ENCODE results near the gene AATK. TPM values are rescaled to one million over a fixed set of nuclear protein-coding genes. Genes with fewer than 3 reads are reported as not detected.

Gene AATK
- total RNA-seq, 1 experiment from 2014 or later = 1.1 TPM

DNA sequence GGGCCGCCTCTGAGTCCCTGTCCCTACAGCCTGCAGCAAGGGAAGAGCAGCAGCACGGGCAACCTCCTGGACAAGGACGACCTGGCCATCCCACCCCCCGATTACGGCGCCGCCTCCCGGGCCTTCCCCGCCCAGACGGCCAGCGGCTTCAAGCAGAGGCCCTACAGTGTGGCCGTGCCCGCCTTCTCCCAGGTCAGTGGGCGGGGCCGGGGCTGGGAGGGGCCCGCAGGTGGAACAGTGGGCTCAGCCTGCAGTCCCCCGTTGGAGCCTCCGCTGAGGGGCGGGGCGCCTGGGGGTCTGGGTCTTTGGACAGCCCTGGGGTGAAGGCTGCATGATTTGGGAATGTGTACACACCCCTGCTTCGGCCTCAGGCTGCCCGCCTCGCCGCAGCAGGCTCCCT is 59.3 kb downstream of the AATK start:
- Histone ChIP-seq H3K9me2 (replicated peaks; ENCODE audit: low read length) (no peaks in the 10 kb centered on the region), H3K9ac (ENCODE audit: low read length) (no peak overlapping the region), H3K27me3 (ENCODE audit: low read length) (no peaks in the 10 kb centered on the region), H3K36me3 (ENCODE audit: low read depth, low read length) (peaks cover 6% of the 10 kb centered on the region; the same call in 1 of the 2 replicates), H3K79me2 (ENCODE audit: low read length) (no peaks in the 10 kb centered on the region), H3K4me1 (ENCODE audit: insufficient read depth, low read length) (no peaks in the 10 kb centered on the region), H3K4me3 (ENCODE audit: low read length) (no peak overlapping the region), H3K9me3 (ENCODE audit: low read length) (no peaks in the 10 kb centered on the region), H3F3A (ENCODE audit: low read length, unreplicated experiment) (no peaks in the 10 kb centered on the region), H2AFZ (ENCODE audit: low read length) (no peak overlapping the region), H3K27ac (ENCODE audit: low read length) (no peak overlapping the region), H4K20me1 (ENCODE audit: low read length) (no peaks in the 10 kb centered on the region), H3K4me2 (ENCODE audit: low read length) (no peak overlapping the region)
- TF ChIP-seq, protein P1, sequence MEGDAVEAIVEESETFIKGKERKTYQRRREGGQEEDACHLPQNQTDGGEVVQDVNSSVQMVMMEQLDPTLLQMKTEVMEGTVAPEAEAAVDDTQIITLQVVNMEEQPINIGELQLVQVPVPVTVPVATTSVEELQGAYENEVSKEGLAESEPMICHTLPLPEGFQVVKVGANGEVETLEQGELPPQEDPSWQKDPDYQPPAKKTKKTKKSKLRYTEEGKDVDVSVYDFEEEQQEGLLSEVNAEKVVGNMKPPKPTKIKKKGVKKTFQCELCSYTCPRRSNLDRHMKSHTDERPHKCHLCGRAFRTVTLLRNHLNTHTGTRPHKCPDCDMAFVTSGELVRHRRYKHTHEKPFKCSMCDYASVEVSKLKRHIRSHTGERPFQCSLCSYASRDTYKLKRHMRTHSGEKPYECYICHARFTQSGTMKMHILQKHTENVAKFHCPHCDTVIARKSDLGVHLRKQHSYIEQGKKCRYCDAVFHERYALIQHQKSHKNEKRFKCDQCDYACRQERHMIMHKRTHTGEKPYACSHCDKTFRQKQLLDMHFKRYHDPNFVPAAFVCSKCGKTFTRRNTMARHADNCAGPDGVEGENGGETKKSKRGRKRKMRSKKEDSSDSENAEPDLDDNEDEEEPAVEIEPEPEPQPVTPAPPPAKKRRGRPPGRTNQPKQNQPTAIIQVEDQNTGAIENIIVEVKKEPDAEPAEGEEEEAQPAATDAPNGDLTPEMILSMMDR (conservative IDR thresholded peaks at IDR 0.05; ENCODE audit: low read depth, low read length) = no peak
- TF ChIP-seq EZH2phosphoT487 (IDR thresholded peaks at IDR 0.05; ENCODE audit: borderline replicate concordance, low read length) = no peak
- TF ChIP-seq EZH2 (IDR thresholded peaks at IDR 0.05; ENCODE audit: low read length, unreplicated experiment) = no peak
- DNase-seq (no peak), ATAC-seq (no peak)
- intact Hi-C loops (cut with micrococcal nuclease) = no loop called here
- ChIA-PET CTCF (no interaction called here), POLR2A (ENCODE audit: unreplicated experiment) (no interaction called here)
- BruUV-seq (replicated peaks) = no TSS peak

DNA sequence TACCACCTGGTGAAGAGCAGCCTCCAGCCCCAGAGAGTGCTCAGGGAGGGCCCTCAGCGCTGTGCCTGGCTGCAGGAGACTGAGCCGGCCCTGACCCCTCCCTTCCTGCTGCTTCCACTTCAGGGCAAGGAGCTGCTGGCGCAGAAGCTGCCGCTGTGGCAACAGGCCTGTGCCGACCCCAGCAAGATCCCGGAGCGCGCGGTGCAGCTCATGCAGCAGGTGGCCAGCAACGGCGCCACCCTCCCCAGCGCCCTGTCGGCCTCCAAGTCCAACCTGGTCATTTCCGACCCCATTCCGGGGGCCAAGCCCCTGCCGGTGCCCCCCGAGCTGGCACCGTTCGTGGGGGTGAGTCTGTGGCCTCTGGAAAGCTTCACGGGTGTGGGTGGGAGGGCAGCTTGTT is 62.6 kb downstream of the AATK start:
- intact Hi-C loops (cut with micrococcal nuclease) = no loop called here
- DNase-seq (no peak), ATAC-seq (no peak)
- Histone ChIP-seq H3F3A (ENCODE audit: low read length, unreplicated experiment) (no peaks in the 10 kb centered on the region), H3K79me2 (ENCODE audit: low read length) (no peaks in the 10 kb centered on the region), H3K9ac (ENCODE audit: low read length) (no peak overlapping the region), H3K4me1 (ENCODE audit: insufficient read depth, low read length) (peaks cover 3% of the 10 kb centered on the region), H4K20me1 (ENCODE audit: low read length) (no peaks in the 10 kb centered on the region), H3K4me3 (ENCODE audit: low read length) (no peak overlapping the region), H3K36me3 (ENCODE audit: low read depth, low read length) (peaks cover 17% of the 10 kb centered on the region; the same call in 1 of the 2 replicates), H3K9me2 (replicated peaks; ENCODE audit: low read length) (no peaks in the 10 kb centered on the region), H2AFZ (ENCODE audit: low read length) (no peak overlapping the region), H3K4me2 (ENCODE audit: low read length) (no peak overlapping the region), H3K9me3 (ENCODE audit: low read length) (no peaks in the 10 kb centered on the region), H3K27me3 (ENCODE audit: low read length) (no peaks in the 10 kb centered on the region), H3K27ac (ENCODE audit: low read length) (no peak overlapping the region)
- CTCF ChIA-PET = no interaction called here
- BruUV-seq (replicated peaks) = no TSS peak
- TF ChIP-seq EZH2 (IDR thresholded peaks at IDR 0.05; ENCODE audit: low read length, unreplicated experiment) (no peak), EZH2phosphoT487 (IDR thresholded peaks at IDR 0.05; ENCODE audit: borderline replicate concordance, low read length) (no peak)
- TF ChIP-seq, protein P1 (conservative IDR thresholded peaks at IDR 0.05; ENCODE audit: low read depth, low read length) = no peak
- POLR2A ChIA-PET (ENCODE audit: unreplicated experiment) = no interaction called here

DNA sequence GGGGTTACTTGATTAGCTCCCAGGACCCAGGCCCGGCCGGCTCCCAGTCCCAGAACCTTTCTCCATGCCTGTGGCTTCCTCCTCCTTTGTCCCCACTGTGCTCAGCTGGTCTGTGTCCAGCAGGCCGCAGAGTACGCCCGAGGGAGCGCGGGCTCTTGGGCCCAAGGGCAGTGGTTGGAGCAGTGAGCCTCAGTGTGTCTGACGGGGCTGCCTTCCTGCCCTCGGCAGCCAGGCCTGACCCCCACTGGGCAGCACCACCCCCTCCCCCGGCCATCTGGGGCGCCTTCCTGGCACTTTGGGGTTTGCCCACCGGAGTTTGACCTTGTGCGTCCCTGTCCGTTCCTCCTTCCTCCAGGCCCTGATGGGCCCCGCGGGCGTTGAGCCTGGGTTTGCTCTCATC is 63.2 kb downstream of the AATK start:
- POLR2A ChIA-PET (ENCODE audit: unreplicated experiment) = no interaction called here
- CTCF ChIA-PET = interaction anchor here (0.6 kb wide), 1 partner anchor 65 kb away, joined by 3 read pairs; no protein-coding TSS in a partner anchor

More for the DNA sequence above, 63.2 kb downstream of the AATK start:
- H3K4me3 ChIP-seq (ENCODE audit: low read length) = no peak overlapping the region
- no peak overlapping the region for H3K9ac ChIP-seq (ENCODE audit: low read length)
- no peak for TF ChIP-seq EZH2phosphoT487 (IDR thresholded peaks at IDR 0.05; ENCODE audit: borderline replicate concordance, low read length)
- TF ChIP-seq EZH2 (IDR thresholded peaks at IDR 0.05; ENCODE audit: low read length, unreplicated experiment) = no peak
- TF ChIP-seq, protein P1 (conservative IDR thresholded peaks at IDR 0.05; ENCODE audit: low read depth, low read length) = no peak
- ATAC-seq (no peak), DNase-seq (no peak)
- H3K4me1 ChIP-seq (ENCODE audit: insufficient read depth, low read length) = peaks cover 8% of the 10 kb centered on the region
- no peaks in the 10 kb centered on the region for H3K27me3 ChIP-seq (ENCODE audit: low read length)
- peaks cover 17% of the 10 kb centered on the region; the same call in 1 of the 2 replicates for H3K36me3 ChIP-seq (ENCODE audit: low read depth, low read length)
- no TSS peak for BruUV-seq (replicated peaks)
- H3K9me2 ChIP-seq (replicated peaks; ENCODE audit: low read length) = no peaks in the 10 kb centered on the region
- H3K79me2 ChIP-seq (ENCODE audit: low read length) = no peaks in the 10 kb centered on the region
- H3K9me3 ChIP-seq (ENCODE audit: low read length) = no peaks in the 10 kb centered on the region
- H2AFZ ChIP-seq (ENCODE audit: low read length) = no peak overlapping the region
- no peaks in the 10 kb centered on the region for H3F3A ChIP-seq (ENCODE audit: low read length, unreplicated experiment)
- no peak overlapping the region for H3K27ac ChIP-seq (ENCODE audit: low read length)
- intact Hi-C loops (cut with micrococcal nuclease) = no loop called here
- H3K4me2 ChIP-seq (ENCODE audit: low read length) = no peak overlapping the region
- no peaks in the 10 kb centered on the region for H4K20me1 ChIP-seq (ENCODE audit: low read length)
